NAMALWA (cell line): ENCODE data around the gene SLC25A20.

Source experiments
- DNase-seq: peaks from one replicate; pipeline ENCODE4 v3.0.0-alpha.2; 2015; ENCODE audit warnings: low spot score

SLC25A20 gene

DNA sequence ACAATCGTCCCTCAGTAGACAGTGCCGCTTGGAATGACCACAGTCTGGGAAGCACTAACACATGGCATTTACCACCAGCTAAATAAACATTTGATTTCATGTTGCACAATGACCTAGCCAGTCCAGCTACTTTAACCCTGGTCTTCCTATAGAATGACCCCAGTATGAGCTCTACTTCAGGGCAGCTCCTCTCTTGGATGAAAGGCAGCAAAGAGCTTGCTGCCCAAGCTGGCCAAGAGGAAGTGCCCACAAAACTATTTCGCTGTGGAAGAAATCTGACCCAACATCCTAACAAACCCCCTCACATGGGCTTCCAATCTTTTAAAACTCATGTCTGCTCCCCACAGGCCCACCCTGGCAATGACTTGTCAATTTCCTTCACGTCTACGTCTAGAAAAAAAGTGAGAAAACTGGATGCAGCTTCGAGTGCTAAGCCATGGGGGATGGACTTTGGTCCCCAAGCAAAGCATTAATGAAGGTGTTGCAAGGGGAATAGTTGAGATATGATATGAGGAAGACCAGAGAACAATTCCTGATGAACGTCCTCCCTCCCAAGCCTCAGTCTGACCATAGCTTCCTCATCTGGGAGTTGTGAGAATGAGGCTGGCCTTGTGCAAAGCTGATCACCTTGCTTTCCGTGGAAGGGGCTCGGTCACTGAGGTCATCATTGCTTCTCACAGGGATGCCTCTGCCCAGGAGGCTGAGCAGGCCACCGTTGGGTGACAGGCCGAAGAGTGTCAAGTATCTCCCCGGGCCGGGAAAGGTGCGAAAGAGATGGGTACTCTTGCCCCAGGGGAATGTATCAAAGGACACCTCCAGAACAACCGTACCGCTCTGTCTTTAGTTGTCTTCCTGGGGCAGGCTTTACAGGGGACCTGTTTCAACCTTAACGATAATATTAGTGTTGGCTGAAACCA, 964 bp downstream of the SLC25A20 start:
- no peak for DNase-seq

DNA sequence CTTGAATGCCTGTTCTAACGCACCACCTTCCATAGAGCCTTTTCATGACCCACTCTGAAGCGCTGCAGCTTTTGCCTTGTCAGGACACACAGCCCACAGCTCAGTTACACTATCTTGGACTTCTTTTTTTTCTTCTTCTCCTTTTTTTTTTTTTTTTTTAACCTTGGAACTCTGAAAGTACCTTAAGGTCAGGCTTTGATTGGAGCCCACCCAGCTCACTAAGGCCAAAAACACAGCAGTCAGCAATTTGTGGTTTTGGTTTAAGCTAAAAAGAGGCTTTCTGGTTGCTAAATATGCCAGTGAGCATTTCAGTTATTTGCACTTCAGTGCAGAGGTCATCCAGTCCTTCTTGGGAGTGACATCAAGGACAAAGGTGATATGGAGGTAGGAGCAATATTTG, 1.7 kb downstream of the SLC25A20 start:
- DNase-seq: no peak

DNA sequence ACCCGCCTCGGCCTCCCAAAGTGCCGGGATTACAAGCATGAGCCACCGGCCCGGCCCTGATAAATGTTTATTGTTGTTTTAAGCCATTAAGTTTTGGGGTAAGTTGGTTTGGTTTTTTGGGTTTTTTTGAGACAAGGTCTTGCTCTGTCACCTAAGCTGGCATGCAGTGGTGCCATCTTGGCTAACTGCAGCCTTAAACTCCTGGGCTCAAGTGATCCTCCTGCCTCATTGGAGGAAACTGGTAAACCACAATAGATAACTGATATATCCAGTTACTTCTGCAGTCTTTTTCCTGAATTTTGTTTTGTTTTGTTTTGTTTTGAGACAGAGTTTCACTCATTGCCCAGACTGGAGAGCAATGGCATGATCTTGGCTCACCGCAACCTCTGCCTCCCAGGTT, 4.2 kb downstream of the SLC25A20 start:
- DNase-seq: no peak

DNA sequence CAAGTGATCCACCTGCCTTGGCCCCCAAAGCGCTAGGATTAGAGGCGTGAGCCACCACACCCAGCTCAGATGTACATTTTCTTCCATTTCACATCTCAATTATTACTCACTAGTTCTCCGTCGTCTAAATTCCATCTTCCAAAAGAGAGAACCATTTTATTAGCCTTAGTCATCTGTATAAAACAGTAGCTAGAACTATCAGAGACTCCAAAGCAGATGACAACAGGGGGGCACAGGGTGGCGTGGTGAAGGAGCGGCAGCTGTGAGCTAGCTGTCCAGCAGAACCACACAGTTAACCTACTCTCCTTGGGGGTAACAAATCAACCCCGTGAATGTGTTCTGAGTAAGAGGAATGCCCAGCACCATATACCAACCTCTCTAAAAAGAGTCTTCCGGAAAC, 7.1 kb downstream of the SLC25A20 start:
- no peak for DNase-seq

DNA sequence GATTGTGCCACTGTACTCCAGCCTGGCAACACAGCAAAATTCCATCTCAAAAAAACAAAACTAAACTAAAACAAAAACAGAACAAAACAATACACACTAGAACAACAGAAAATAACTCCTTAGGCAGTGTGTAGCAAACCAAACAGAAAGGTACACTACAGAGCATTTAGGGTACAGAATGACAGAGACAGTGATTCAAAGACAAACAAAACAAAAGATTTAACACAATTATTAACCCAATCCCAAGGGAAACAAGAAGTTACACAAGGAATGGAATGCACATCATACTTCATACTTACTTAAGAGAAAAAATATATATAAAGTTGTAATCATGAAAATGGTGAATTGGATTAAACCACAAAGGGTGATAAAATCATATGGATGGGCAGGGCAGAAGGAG, 12.9 kb downstream of the SLC25A20 start:
- DNase-seq: no peak

DNA sequence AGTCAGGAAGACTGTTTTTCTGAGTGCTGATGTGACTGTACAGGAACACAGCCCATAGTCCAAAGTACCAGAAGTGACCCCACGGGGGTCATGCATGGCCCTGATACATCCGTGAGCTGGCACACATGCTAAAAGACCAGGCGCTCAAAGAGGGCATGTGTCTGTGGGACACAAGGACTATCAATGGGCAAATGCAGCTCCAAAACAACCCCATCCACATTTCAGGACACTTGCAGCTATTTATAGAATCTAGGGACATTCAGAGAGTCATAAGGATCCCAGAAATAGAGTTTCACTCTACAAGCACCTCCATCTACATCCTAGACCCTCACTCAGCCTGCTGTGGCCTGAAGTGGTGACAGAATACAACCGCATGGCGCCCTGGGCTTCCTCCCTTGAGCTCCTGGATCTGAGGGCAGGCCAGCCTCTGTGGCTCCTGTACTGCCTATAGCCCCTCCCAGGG, 17.0 kb downstream of the SLC25A20 start:
- DNase-seq: no peak

DNA sequence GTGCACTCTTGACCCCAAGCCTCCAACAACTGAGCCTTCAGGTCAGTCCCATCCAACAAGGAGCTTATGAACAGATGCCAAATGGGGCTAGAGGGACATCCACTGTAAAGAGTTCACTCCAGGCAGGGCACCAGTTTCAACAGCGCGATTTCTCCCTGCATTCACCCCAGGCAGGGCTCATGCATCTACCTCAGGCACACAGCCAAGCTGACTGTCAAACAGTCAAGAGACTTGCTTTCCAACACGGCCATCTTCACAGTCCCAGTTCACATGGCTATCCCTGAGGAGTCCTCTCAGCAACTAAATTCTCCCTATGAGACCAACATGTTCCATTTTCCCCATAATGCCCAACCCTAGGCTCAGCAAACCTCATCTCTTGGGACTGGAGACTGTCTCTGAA, 17.7 kb downstream of the SLC25A20 start:
- DNase-seq: no peak

DNA sequence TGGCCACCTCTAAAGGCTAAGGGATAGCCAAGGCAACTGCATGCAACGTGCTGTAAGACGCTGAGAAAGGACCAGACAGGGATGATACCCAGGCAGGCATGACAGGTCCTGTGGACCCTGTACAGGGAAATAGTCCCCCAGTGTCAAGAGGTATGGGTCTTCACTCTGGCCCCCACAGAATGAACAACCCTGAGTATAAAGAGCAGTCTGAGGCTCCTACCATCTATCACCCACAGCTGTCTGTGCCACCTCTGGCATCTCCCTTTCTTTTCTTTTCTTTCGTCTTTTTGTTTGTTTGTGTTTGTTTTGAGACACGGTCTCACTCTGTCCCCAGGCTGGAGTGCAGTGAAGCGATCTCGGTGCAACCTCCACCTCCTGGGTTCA, 18.7 kb downstream of the SLC25A20 start:
- DNase-seq: no peak

DNA sequence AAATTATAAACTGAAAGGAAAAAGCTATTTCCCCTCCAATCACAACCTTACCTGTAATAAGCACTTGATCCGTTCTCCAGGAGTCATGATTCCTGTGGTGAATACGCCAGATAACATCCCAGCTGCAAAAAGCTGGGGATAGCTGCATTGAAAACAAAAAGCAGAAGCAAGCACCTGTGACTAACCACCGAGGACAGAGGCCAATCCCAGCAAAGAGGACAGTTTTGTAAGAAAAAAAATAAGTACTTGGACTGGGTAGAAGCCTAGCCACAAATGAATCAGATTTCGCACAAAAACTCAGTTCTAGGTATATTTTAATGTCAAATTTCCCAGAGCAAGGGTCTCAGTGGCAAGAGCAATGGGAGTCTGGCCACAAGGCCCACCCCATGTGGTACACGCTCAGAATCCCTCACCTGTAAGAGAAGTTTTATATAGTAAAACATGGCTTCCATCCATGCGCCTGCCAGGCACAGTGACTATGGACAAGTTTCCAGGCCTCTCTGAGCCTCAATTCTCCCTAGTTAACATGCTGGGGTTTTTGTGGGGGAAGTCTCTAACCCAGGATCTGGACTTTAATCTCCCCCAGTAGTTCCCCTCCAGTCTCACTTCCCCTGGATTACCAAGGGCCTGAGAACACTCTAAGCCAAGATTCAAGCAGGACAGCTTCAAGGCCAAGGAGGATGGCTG, 19.2 kb downstream of the SLC25A20 start:
- DNase-seq: no peak

DNA sequence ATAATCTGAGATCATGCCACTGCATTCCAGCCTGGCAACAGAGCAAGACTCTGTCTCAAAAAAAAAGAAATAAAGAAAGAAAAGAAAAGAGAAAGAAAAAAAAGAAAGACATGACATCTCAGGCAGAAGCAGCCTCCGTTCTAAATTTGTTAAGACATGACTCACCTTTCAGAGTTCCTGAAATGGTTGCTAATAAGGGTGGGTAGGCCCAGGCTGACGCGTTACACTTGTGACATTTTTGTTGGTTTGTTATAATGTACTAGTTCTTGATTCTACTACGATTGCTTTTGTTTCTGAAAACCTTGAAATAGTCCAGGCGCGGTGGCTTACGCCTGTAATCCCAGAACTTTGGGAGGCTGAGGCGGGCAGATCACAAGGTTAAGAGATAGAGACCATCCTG, 21.0 kb downstream of the SLC25A20 start:
- no peak for DNase-seq

DNA sequence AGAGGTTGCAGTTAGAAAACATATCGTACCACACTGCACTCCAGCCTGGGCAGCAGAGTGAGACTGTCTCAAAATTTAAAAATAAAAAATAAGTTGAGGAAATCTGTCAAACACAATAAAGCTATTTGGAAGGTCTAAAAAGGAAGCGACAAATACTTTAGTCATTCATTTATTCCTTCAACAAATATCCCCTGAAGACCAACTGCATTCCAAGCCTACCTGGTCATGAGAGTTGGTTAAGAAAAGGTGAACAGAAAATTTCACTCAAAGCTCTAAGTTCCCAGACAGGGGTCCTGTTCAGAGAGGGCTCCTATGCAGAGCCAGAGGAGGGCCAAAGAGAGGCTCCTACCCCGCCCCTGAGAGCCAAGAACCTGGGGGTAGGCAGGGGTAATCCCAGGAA, 35.6 kb downstream of the SLC25A20 start:
- DNase-seq: no peak

DNA sequence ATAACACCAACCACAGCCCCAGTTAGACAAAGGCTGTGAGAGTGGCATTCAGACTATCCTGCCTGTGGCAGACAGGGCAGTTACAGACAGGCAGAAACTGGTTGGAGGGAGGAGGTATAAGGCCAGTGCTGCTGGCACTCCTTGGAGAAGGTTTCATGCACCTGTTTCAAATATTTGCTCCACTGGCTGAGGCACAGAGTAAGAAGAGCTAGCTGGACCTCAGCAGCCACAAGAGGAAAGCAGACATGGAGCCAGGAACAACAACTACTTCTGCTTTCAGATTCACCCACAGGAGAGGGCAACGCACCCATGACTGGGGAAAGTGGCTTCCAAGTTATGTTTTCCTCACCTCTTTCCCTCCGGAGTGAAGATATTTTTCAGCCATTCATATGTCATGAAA, 39.5 kb downstream of the SLC25A20 start:
- DNase-seq: no peak

DNA sequence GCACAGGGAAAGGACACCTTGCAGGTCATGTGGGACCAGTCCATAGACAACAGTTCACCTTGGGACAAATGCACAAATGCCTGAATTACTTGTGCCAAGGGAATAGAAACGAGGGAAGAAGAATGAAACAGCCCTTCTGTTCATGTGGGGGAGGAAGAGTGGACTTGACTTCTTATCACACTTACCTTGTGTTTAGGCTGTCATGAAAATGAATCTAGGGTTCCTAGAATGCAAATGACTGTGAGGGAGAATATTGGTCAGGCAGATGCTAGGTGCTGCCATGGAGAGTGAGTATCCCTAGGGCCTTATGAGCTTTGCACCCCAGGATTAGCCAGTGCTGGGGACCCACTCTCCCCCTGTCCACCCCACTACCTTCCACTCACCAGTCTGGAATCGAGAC, 40.0 kb downstream of the SLC25A20 start:
- DNase-seq: no peak

DNA sequence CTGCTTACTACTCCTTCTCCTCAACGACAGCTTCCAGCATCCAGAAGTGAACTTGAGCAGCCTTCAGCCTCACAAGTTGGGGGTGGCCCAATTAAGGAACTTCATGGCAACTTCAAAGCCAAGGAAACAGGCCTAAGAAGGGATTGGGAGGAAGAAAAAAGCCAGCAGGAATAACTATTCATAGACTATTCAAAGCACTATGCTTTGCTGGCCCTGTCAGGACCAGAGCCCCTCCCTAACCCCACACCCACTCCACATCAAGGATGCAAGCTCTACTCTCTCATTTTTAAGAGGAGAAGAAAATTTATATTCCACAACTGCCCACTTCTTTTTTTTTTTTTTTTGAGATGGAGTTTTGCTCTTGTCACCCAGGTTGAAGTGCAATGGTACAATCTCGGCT, 41.0 kb downstream of the SLC25A20 start:
- no peak for DNase-seq

DNA sequence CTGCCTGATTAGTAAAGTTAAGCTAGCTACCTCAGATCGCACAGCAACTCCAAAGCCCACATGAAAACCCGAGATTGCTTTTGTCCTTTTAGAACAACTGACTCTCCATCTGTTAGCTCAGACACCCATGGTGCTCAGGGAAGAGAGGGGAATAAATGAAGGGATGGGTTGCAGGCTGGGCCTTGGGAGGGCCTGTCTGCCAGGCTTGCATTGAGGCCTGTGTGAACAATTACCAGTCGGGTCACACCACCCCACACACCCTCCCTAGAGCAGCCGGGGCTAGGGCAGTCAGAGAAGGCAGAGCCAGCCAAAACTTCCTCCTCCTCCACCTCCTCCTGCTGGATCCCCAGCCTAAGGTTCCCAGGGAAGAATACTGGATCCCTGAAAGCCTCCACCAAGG, 42.2 kb downstream of the SLC25A20 start:
- no peak for DNase-seq

DNA sequence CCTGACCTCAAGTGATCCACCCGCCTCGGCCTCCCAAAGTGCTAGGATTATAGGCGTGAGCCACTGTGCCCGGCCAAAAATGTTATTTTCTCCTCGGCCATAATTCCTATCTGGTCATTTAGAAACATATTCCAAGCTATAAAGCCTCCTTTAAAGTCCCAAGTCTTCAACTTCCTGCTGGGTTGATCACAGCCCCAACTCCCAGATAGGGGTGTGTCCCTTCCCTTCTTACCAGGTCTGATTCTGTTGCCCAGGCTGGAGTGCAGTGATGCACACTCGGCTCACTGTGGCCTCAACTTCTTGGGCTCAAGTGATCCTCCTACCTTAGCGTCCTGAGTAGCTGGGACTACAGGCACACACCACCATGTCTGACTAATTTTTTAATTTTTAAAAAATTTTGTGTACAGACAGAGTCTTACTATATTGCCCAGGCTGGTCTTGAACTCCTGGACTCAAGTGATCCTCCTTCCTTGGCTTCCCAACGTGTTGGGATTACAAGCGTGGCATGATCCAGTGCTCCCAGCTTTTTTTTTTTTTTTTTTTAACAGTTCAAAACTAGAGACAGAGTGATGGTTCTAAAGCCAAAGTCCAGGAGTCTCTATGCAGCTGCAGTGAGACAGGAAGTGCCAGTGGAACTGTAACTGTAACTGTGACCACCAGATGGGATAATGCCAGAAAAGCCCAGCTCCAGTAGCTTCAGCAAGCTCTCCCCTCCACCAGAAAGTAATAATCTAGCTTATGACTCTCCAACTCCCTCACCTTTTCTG, 42.8 kb downstream of the SLC25A20 start:
- DNase-seq: no peak

DNA sequence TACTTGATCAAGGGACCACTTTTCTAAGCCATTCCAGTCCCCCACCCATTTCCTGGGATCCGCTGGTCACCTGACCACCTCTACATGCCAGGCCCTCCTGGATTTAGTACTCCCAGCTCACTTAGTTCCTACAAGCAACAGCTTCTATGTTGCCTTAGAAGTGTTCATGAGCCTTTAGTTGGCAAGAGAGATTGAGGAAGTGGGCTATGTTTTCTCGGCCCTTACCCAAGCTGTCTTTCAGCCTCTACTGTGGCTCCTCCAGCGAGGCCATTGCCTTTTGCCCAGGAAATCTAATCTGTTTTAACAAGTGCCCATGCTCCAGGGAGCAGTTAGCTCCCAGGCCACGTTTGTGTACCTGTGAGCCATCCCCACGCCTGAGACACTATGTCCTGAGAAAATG, 46.5 kb downstream of the SLC25A20 start:
- no peak for DNase-seq

DNA sequence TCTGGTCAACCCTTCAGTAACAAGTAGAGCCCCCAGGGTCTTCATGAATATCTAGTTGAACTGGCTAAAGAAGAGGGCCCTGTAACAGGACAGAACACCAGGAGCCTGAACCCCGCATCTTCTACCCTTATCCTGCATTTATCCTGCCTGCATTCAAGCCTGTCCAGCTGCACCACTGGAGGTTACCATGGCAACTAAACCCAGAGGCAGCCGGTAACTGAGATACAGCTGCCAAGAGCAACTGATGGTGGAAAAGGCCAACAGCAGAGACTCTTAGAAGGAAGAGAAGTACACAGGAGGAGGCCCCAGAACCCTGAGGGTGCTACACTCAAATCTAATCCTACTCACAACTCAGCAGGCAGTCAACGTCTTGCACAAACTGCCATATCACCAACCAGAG, 47.3 kb downstream of the SLC25A20 start:
- peak; percentile 3 for DNase-seq

DNA sequence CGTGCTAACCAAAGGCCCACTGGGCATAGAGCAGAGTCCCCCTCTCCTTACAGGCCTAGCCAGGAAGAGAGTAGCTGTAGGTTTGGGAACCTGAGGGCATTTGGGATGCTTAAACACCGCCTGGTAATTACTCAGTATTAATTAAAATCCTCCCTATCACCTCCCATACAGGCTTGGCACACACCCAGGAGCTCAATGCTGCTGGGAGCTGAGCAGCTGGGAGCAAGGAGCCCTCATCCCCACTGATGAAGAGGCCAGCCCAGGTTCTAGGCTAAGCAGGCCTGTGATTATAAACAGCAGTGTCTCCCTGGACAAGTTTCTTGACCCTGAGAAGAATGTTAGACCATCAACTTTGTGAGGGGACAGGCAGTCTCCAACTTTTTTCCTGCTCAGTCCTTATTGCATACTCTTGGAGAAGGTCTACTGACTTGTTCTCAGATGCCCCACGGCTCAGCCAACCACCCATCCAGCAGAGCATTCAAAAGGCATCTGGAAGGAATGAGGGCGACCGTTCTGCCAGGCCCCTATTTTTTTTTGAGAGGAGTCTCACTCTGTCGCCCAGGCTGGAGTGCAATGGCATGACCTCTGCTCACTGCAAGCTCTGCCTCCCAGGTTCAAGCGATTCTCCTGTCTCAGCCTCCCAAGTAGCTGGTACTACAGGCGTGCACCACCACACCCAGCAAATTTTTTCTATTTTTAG, 49.7 kb downstream of the SLC25A20 start:
- DNase-seq: no peak

DNA sequence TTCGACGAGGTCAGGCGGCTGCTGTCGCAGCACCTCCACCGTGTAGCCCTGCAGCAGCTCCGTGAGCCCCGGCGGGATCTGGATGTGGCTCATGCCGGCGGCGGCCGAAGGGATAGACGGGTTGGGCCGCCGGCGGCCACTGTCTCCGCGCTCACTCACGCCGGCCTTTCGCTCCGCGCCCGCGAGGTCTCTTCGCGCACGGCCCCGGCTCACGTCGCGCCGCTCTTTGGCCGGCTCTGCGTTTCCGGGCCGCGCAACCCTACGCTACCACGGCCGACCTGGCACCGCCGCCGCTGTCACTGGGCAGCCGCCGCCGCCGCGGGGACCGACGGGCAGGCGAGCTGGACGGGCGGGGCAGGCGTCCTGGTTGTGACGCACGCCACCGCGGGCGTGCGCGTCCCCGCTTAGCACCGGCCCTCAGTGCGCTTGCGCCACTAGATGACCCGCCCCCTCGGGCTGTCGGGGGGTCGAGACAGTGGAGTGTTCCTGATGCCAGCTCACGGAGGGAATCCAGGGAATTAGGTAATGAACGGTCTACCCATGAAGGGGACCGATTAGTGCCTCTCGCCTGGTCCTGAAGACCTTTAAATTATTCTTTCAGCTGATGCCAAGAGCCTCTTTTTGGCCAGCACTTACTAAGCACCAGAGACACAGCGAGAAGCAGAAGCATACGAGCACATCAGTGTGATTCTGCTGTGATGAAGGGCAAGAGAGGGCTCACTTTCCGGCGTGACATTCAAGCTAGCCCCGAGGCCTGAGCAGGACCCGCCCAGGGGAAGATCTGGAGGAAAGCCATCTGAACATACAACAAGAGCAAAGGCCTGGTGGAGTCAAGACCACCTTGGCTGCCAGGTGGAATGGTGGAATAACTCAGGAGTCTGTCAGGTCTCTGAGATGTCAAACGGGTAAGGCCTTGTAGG, 50.9 kb downstream of the SLC25A20 start, which contains the start of gene PRKAR2A:
PRKAR2A (minus strand) TSS at position 371 of the 920 bp plus-strand sequence; CDS start at position 93, 278 bp downstream.
- DNase-seq: peak; percentile 61

DNA sequence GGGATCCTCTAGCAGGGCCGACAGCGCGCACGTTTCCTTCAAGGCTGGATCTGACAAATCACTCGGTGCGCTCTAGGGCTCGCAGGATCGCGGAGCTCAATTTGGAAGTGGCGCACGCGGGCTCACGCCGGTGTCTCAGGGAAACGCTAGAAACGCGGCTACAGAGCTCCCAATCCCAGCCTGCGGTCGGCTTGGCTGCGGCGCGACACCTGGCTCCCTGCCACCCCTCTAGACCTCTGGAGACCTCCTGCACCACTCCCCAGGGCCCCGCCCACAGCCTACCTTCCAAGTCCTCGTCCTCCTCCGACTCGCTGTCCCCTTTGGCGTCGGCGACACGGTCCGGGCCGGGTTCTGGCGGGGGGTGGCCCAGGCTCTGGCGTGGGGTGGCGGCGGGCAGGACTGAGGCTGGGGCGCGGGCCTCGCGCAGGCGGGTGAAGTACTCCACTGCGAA, 51.6 kb downstream of the SLC25A20 start:
- DNase-seq: no peak
